UCSD-AML1 (cell line): Measurements from ENCODE around the gene SYCP2.
"Not testable (repeated sequence)": the region's sequence is repeated elsewhere in the genome, so short reads cannot be mapped to it uniquely, and the experiment has no call there.

Experiments used
- DNase-seq: peaks from one replicate; lab custom pipeline; 2025; ENCODE audit not compliant: unreplicated experiment; lab: John Stamatoyannopoulos, UW

SYCP2 gene

DNA sequence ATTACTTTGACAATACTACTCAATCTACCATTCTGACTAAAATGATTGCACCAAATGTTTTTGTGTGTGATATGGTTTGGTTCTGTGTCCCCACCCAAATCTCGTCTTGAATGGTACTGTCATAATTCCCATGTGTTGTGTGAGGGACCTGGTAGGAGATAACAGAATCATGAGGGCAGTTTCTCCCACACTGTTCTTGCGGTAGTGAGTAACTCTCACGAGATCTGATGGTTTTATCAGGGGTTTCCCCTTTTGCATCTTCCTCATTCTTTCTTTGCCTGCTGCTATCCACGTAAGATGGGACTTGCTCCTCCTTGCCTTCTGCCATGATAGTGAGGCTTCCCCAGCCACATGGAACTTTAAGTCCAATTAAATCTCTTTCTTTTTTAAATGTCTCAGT, 20.8 kb downstream of the SYCP2 start:
- no peak for DNase-seq

- DNase-seq, result no peak
These were observed 22.4 kb downstream of the SYCP2 start for GRCh38 chr20:59911041-59911440.

GRCh38 chr20:59908855-59909254, 24.6 kb downstream of the SYCP2 start:
- no peak for DNase-seq

- DNase-seq, result no peak
These were observed 29.8 kb downstream of the SYCP2 start for GRCh38 chr20:59903621-59904020.

DNA sequence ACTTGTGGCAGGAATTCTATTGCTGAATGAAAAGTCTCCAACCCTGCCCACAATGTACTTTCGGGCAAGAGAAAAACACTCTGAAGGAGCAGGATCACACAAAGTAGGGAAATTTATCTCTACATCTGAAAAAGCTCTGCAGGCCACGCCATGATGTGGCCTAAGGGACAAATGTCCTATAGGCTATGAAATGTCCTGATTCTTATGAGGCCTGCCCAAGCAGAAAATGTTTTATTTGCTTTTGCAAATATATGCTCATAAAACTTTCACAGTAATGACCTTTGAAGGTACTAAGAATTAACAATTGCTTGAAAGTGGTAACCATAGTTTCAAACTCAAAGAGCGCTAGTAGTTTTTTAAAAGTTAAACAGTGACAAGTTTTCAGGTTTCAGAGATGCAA, 31.0 kb downstream of the SYCP2 start:
- DNase-seq, result no peak

GRCh38 chr20:59895908-59896307, 37.5 kb downstream of the SYCP2 start:
- no peak for DNase-seq

DNA sequence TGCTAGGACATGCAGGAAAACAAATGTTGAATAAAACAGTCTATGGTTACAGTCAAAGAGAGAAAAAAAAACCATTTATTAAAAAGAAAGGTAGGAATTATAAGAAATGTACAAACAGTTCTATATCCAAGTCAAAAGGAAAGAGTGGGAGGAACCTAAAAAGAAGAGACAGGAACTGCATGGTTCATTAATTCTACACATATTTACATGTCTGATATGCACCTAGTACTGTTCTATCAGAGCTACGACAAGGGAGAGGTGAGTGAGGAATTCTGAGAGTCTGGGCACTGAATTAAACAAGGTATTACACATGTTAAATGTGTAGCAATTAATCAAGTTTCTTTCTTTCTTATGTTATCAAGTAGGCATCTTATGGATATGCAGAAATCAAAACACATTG, 41.9 kb downstream of the SYCP2 start:
- no peak for DNase-seq

- not testable (repeated sequence) for DNase-seq
These were observed 43.4 kb downstream of the SYCP2 start for GRCh38 chr20:59890035-59890434.

- DNase-seq, result no peak
These were observed 45.4 kb downstream of the SYCP2 start for GRCh38 chr20:59888050-59888449.

- no peak for DNase-seq
These were observed 48.9 kb downstream of the SYCP2 start for GRCh38 chr20:59884494-59884893.

DNA sequence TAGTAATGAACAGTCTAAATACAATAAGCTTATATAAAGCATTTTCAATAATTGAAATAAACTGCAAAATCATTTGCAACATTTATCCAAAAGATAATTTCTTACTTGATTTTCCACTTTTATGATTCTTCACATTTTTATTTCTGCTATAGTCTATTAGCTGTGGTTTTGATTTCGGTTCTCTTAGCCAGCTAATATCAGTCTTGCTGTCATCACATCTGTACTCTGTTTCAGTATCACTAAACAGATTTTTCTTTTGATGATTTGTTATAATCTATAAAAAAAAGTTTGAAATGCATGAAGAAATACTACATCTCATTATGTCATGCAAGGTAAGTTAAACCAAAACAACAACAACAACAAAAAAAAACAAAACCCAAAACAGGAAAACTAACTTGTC, 53.2 kb downstream of the SYCP2 start:
- DNase-seq, result no peak

- DNase-seq, result no peak
These were observed 60.0 kb downstream of the SYCP2 start for GRCh38 chr20:59873409-59873808.

- DNase-seq, result no peak
These were observed 62.3 kb downstream of the SYCP2 start for GRCh38 chr20:59871096-59871495.

- DNase-seq, result no peak
These were observed 67.1 kb downstream of the SYCP2 start for GRCh38 chr20:59866338-59866737.

DNA sequence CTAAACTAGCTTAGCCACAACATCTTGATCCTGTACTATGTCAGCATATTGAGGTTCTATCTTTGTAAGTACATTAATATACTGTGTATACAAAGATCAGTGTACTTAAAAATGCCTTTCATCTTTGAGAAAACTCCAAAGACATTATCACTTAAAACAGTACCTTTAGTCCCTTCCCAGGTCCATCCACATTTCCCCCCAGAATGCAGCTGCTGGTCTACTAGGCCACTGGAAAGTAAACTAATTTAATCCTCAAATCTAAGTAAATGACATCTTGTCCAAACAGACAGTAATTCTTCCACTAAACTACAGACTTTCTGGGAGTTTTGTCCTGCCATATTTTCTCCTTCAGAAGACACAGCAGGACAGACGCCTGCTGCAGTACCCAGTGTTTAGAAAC, 68.7 kb downstream of the SYCP2 start:
- no peak for DNase-seq

GRCh38 chr20:59863058-59863457, 70.4 kb downstream of the SYCP2 start:
- no peak for DNase-seq

DNA sequence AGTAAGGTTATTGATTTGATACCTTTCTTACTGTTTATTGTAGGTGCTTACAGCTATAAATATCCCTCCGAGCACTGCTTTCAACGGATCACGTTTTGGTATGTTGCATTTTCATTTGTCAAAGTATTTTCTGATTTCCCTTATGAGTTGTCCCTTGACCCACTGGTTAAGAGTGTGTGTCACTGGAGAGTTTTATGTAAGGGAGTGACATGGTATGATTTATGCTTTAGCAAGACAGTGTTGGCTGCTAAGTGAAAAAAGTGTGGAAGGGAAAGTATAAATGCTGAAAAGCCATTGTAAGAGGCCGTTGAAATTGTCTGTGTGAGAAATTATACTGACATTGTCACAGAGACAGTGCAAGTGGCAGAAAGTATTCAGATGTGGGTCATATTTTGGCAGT, 72.0 kb downstream of the SYCP2 start:
- no peak for DNase-seq

DNA sequence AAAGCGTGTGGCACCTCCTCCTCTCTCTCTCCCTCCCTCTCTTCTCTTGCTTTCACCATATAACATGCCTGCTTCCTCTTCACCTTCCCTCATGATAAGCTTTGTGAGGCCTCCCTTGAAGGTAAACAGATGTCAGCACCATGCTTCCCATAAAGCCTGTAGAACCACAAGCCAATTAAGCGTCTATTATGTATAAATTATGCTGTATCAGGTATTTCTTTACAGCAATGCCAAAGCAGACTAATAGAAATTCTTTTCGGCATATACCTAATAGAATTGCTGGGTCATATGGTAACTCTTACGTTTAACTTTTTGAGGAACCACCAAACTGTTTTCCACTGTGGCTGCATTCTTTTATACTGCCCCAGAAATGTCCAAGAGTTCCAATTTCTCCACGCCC, 75.0 kb downstream of the SYCP2 start:
- DNase-seq, result no peak

- no peak for DNase-seq
These were observed 75.5 kb downstream of the SYCP2 start for GRCh38 chr20:59857966-59858365.

- DNase-seq, result not testable (repeated sequence)
These were observed 76.5 kb downstream of the SYCP2 start for GRCh38 chr20:59856941-59857340.

DNA sequence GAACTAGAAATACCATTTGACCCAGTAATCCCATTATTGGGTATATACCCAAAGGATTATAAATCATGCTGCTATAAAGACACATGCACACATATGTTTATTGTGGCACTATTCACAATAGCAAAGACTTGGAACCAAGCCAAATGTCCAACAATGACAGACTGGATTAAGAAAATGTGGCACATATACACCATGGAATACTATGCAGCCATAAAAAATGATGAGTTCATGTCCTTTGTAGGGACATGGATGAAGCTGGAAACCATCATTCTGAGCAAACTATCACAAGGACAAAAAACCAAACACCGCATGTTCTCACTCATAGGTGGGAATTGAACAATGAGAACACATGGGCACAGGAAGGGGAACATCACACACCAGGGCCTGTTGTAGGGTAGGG, 76.9 kb downstream of the SYCP2 start:
- DNase-seq, result not testable (repeated sequence)

DNA sequence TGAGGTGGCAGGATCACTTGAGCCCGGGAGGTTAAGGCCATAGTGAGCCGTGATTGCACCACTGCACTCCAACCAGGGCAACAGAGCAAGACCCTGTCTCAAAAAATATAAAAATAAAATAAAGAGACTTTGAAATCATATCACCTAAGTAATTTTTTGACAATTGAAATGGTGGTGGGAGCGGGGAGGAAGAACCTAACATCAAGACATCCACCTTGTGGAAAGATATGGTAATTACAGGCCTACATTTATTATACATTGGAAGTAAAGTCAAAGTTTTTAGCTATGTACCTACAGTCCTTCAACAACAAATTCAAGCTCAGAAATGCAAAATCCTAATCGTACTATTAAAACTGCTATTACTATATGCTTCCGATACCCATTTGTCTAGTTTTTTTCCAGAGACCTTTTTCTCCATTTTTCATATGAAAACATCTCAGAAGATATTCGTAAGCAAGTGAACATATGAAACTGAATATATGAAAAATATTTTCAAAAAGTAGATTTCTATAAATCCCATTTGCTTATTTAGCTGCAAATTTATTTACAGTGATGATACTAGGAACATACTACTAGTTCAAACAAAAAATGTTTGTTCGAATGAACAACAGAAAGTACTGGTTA, 83.3 kb downstream of the SYCP2 start:
- no peak for DNase-seq

- no peak for DNase-seq
These were observed 85.3 kb downstream of the SYCP2 start for GRCh38 chr20:59848182-59848581.

DNA sequence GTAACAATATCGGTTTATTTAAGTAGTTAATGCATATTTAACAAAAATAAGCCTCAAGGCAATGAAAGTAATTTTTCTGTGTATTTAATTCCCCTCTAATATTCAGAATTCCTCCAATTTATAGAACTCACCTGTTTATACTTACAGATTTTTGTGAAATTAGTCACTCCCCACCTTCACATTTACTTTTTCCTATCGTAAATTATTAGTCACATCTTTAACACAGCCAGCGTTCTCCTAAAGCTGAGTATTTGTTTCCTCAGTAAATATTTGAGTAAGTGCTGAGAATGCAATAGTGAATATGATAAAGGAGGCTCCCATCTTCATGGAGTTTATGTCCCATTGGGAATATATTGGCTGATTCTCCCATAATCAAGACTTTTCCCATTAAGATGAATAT, 88.0 kb downstream of the SYCP2 start:
- DNase-seq, result no peak
